ENCODE data around the gene TMEM144. TPM values are rescaled to one million over a fixed set of nuclear protein-coding genes. Genes with fewer than 3 reads are reported as not detected.
"Not testable (repeated sequence)": the region's sequence is repeated elsewhere in the genome, so short reads cannot be mapped to it uniquely, and the experiment has no call there.

TMEM144 gene
- total RNA-seq, 4 donors from 2014 or later, result 3.8 to 9.7 (median 5.0) TPM

DNA sequence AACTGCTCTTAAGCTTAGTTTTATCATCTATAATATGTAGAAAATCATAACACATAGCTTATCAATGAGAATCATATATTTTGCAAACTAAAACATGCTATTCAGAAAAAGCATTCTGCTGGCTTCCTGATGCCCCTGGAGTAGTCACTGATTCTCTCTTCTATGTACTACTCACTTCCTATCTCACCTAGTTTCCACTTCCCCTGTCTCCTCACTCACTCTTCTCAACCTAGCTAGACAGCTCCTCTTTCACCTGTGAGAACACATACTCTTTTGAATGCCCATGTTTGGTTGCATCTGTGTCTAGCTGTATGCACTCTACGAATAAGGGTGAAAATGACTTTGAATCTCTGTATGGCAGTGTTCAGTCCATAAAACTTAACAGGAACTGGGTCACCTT, 9.3 kb downstream of the TMEM144 start:
- Histone ChIP-seq H3K27ac (no peak overlapping the region), H3K36me3 (no peaks in the 10 kb centered on the region), H3K4me1 (no peaks in the 10 kb centered on the region), H3K27me3 (no peaks in the 10 kb centered on the region), H3K4me3 (no peak overlapping the region), H3K9me3 (no peaks in the 10 kb centered on the region)
- TF ChIP-seq, protein P1, sequence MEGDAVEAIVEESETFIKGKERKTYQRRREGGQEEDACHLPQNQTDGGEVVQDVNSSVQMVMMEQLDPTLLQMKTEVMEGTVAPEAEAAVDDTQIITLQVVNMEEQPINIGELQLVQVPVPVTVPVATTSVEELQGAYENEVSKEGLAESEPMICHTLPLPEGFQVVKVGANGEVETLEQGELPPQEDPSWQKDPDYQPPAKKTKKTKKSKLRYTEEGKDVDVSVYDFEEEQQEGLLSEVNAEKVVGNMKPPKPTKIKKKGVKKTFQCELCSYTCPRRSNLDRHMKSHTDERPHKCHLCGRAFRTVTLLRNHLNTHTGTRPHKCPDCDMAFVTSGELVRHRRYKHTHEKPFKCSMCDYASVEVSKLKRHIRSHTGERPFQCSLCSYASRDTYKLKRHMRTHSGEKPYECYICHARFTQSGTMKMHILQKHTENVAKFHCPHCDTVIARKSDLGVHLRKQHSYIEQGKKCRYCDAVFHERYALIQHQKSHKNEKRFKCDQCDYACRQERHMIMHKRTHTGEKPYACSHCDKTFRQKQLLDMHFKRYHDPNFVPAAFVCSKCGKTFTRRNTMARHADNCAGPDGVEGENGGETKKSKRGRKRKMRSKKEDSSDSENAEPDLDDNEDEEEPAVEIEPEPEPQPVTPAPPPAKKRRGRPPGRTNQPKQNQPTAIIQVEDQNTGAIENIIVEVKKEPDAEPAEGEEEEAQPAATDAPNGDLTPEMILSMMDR (IDR thresholded peaks at IDR 0.05), result no peak
- no peak for TF ChIP-seq POLR2A (IDR thresholded peaks at IDR 0.05)
- no peak for DNase-seq
- intact Hi-C loops (cut with DNase I; ENCODE audit: low total_unique reads), result no loop called here

DNA sequence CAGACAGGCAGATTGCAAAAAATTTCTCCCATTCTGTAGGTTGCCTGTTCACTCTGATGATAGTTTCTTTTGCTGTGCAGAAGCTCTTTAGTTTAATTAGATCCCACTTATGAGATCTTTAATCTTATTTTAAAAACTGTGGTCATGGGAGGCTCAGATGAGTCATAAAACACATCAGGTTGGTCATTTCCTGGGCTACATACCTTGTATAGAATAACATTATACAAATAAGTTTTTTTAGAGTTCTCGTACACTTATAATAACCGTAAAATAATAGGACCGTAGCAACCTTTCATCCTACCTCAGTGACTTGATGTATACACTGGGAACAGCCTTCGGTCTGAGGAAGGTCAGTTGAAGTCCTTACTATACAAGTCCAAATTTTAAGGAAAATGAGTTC, 14.0 kb downstream of the TMEM144 start:
- H3K4me3 ChIP-seq; DNase-seq; H3K4me1 ChIP-seq; H3K27me3 ChIP-seq; intact Hi-C loops (cut with DNase I; ENCODE audit: low total_unique reads); H3K36me3 ChIP-seq; H3K27ac ChIP-seq; H3K9me3 ChIP-seq: not testable (repeated sequence)

DNA sequence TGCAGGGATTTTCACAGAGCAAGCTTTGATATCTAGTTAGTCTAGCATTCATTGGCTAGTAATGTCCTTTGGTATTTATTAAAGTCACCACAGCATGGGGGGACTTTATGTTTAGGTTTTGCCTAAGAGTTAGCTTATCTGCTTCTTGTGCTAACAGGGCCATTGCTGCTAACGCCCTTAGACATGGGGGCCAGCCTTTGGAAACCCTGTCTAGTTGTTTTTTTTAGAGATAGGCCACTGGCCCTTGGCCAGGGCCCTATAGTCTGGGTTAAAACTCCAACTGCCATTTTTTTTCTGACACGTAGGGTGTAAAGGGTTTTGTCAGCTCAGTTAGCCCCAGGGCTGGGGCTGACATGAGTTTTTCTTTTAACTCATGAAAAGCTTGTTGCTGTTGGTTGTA, 14.7 kb downstream of the TMEM144 start:
- intact Hi-C loops (cut with DNase I; ENCODE audit: low total_unique reads); DNase-seq; H3K9me3 ChIP-seq; H3K27me3 ChIP-seq; H3K4me3 ChIP-seq; H3K27ac ChIP-seq; H3K4me1 ChIP-seq; H3K36me3 ChIP-seq: not testable (repeated sequence)

DNA sequence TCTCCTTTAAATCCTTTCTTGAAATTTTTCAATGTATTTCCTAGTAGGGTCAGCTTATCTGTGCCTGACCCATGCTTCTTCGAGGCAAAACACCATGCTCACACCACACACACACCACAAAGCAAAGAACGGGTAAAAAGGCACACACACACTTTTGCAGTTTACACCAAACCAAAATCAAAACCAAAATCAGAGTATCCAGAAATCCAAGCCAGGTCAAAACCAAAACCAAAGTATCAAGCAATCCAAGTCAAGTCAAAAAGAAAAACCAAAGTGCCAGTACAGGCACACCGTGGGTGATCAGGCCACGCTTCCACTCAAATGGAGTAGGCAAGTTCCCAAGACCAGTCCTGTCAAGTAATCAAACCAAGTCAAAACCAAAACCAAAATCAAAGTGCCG, 17.6 kb downstream of the TMEM144 start:
- H3K27me3 ChIP-seq; H3K36me3 ChIP-seq; intact Hi-C loops (cut with DNase I; ENCODE audit: low total_unique reads); H3K4me1 ChIP-seq; H3K27ac ChIP-seq; H3K4me3 ChIP-seq; DNase-seq; H3K9me3 ChIP-seq: not testable (repeated sequence)

GRCh38 chr4:158228399-158228798, 18.1 kb downstream of the TMEM144 start:
- H3K4me1 ChIP-seq; H3K36me3 ChIP-seq; H3K9me3 ChIP-seq; H3K27me3 ChIP-seq; H3K27ac ChIP-seq; DNase-seq; H3K4me3 ChIP-seq; intact Hi-C loops (cut with DNase I; ENCODE audit: low total_unique reads): not testable (repeated sequence)

- no peak overlapping the region for H3K27ac ChIP-seq
- no peak overlapping the region for H3K4me3 ChIP-seq
- no peaks in the 10 kb centered on the region for H3K9me3 ChIP-seq
- TF ChIP-seq, protein P1 (IDR thresholded peaks at IDR 0.05), result no peak
- TF ChIP-seq POLR2A (IDR thresholded peaks at IDR 0.05), result no peak
- no peaks in the 10 kb centered on the region for H3K27me3 ChIP-seq
- no peak for DNase-seq
- H3K36me3 ChIP-seq, result no peaks in the 10 kb centered on the region
- intact Hi-C loops (cut with DNase I; ENCODE audit: low total_unique reads), result no loop called here
- H3K4me1 ChIP-seq, result no peaks in the 10 kb centered on the region
Observed at GRCh38 chr4:158229768-158230167, 19.5 kb downstream of the TMEM144 start.

GRCh38 chr4:158234671-158235070, 24.4 kb downstream of the TMEM144 start:
- intact Hi-C loops (cut with DNase I; ENCODE audit: low total_unique reads), result no loop called here
- H3K36me3 ChIP-seq, result no peaks in the 10 kb centered on the region
- no peak for TF ChIP-seq POLR2A (IDR thresholded peaks at IDR 0.05)
- TF ChIP-seq, protein P1 (IDR thresholded peaks at IDR 0.05), result no peak
- H3K27ac ChIP-seq, result no peak overlapping the region
- no peaks in the 10 kb centered on the region for H3K4me1 ChIP-seq
- H3K9me3 ChIP-seq, result no peaks in the 10 kb centered on the region
- H3K27me3 ChIP-seq, result no peaks in the 10 kb centered on the region
- DNase-seq, result no peak
- H3K4me3 ChIP-seq, result no peak overlapping the region
